CD4-positive, alpha-beta memory T cell (primary cell): ENCODE data around the gene ZBTB48. TPM values are rescaled to one million over a fixed set of nuclear protein-coding genes. Genes with fewer than 3 reads are reported as not detected.
"Not testable (repeated sequence)": the region's sequence is repeated elsewhere in the genome, so short reads cannot be mapped to it uniquely, and the experiment has no call there.

ENCODE experiments used
- CTCF ChIA-PET: fragments of 350-600 bp; sonication (Branson Sonifier 250); formaldehyde crosslinking; loops from one replicate; lab custom pipeline; 2021; ENCODE audit warnings: inconsistent platforms; ENCODE audit not compliant: partially characterized antibody; lab: Charles Lee
- POLR2A ChIA-PET: fragments of 350-600 bp; sonication (Branson Sonifier 250); formaldehyde crosslinking; loops from one replicate; lab custom pipeline; 2021; ENCODE audit not compliant: partially characterized antibody; lab: Charles Lee
- DNase-seq, 5 donors: peaks; one replicate each; pipeline versions ENCODE4 v3.0.0 to v3.0.0-alpha.2; 2020 to 2022; ENCODE audit warnings: mixed read lengths in 1 of 5
- H3K27ac ChIP-seq: one replicate; pipeline ENCODE4 v1.7.0; 2013; ENCODE audit warnings: low read depth, low read length
- H3K27me3 ChIP-seq: 2 replicates; pipeline ENCODE4 v1.7.0; 2013; ENCODE audit warnings: mild to moderate bottlenecking, low read length, moderate library complexity; ENCODE audit not compliant: insufficient read depth
- H3K36me3 ChIP-seq: 2 replicates; pipeline ENCODE4 v1.7.0; 2013; ENCODE audit warnings: mild to moderate bottlenecking, low read length, moderate library complexity; ENCODE audit not compliant: insufficient read depth
- H3K4me1 ChIP-seq: 2 replicates; pipeline ENCODE4 v1.7.0; 2013; ENCODE audit warnings: mild to moderate bottlenecking, low read length, moderate library complexity; ENCODE audit not compliant: insufficient read depth
- H3K4me3 ChIP-seq, 2 donors: one replicate each; pipeline ENCODE4 v1.7.0; 2013; ENCODE audit warnings: low read length in 2 of 2, mild to moderate bottlenecking in 1 of 2
- H3K9me3 ChIP-seq, 2 donors: one replicate each; pipeline ENCODE4 v1.7.0; 2013; ENCODE audit warnings: low read length in 2 of 2, control low read depth in 1 of 2; ENCODE audit not compliant: control insufficient read depth in 1 of 2
- H3K27ac Mint-ChIP-seq, 7 donors: one replicate each; pipeline ENCODE4 v1.8.0; 2020 to 2021; ENCODE audit warnings: mixed read lengths in 7 of 7, mild to moderate bottlenecking in 6 of 7, inconsistent platforms in 3 of 7, moderate library complexity in 3 of 7
- H3K27me3 Mint-ChIP-seq, 2 donors: one replicate each; pipeline ENCODE4 v1.8.0; 2020 to 2021; ENCODE audit warnings: mixed read lengths in 2 of 2
- H3K36me3 Mint-ChIP-seq, 2 donors: one replicate each; pipeline ENCODE4 v1.8.0; 2020 to 2021; ENCODE audit warnings: mixed read lengths in 2 of 2, inconsistent platforms in 1 of 2, mild to moderate bottlenecking in 1 of 2
- H3K4me1 Mint-ChIP-seq, 4 donors: one replicate each; pipeline ENCODE4 v1.8.0; 2020 to 2021; ENCODE audit warnings: mixed read lengths in 4 of 4, mild to moderate bottlenecking in 1 of 4
- H3K4me3 Mint-ChIP-seq, 8 donors: one replicate each; pipeline ENCODE4 v1.8.0; 2020 to 2021; ENCODE audit warnings: mixed read lengths in 8 of 8, mild to moderate bottlenecking in 7 of 8, moderate library complexity in 6 of 8, inconsistent platforms in 3 of 8
- H3K9me3 Mint-ChIP-seq, 8 donors: one replicate each; pipeline ENCODE4 v1.8.0; 2020 to 2021; ENCODE audit warnings: mixed read lengths in 8 of 8, mild to moderate bottlenecking in 5 of 8, inconsistent platforms in 3 of 8, moderate library complexity in 1 of 8
- intact Hi-C: fragments of 100-400 bp; cut with micrococcal nuclease; formaldehyde crosslinking; loops from one replicate; pipeline ENCODE4 v1.15.1; 2023
- polyA plus RNA-seq, 2 donors: library from polyadenylated mRNA; unstranded; fragments of 300-500 nt; fragmentation: Illumina TruSeq; gene quantifications; one replicate each; pipeline ENCODE4 v1.2.3, GENCODE V29; 2021
- total RNA-seq, 2 experiments: library from RNA; stranded (reverse); gene quantifications; one replicate each; pipeline ENCODE4 v1.2.3, GENCODE V29; 2021

ZBTB48 gene
- total and polyA plus RNA-seq, 4 experiments from 2014 or later, result 18.4 to 70.7 (median 43.2) TPM

DNA sequence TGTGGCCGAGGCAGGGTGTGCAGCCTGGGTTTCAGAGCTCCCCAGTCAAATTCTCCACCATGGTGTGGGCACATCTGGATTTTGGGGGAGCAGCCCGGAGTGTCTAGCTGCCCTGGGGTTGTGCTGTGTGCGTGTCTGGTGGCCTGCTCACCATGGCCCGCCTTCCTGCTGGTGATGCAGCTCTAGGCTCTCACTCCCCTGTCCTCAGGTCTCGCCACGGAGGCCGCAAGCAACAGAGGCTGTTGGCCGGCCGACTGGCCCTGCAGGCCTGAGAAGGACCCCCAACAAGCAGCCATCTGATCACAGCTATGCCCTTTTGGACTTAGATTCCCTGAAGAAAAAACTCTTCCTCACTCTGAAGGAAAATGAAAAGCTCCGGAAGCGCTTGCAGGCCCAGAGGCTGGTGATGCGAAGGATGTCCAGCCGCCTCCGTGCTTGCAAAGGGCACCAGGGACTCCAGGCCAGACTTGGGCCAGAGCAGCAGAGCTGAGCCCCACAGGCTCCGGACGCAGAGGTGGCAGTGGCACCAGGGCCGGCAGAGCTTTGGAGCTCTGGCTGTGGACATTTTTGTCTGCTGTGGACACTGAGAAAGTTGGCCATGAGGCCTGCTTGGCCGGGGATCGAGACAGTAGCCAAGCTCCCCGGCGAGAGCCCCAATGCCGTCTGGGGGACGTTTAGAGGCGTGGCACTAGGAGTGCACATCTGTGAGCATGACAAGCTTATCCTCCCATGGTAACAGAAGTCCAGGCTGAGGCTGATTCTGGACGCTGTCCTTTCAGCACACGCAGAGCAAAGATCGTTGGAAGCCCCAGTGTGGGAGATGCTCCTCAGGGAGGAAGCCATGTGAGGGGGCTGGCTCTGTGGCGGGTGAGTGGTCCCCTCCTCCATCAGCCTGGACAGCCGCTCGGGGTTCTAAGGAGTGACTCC, 53.1 kb downstream of the ZBTB48 start:
- H3K9me3 ChIP-seq, result no peaks in the 10 kb centered on the region
- intact Hi-C loops, result no loop called here
- no peak overlapping the region for H3K4me3 ChIP-seq
- no peaks in the 10 kb centered on the region for H3K27me3 ChIP-seq
- Mint-ChIP-seq H3K4me1 (peaks cover 2 to 7% (median 4%) of the 10 kb centered on the region in 4 donors), H3K4me3 (no peak overlapping the region), H3K27me3 (no peaks in the 10 kb centered on the region), H3K27ac (peak overlapping the region in 1 of 7 donors; percentile 48), H3K9me3 (no peaks in the 10 kb centered on the region), H3K36me3 (peaks cover 13 to 48% of the 10 kb centered on the region in 2 donors)
- CTCF ChIA-PET, result interaction anchor here (0.7 to 1.5 kb wide), 3 partner anchors 14 to 238 kb away, joined by 3 to 7 read pairs (median 3); no protein-coding TSS in a partner anchor
- H3K4me1 ChIP-seq, result peaks cover 3% of the 10 kb centered on the region
- DNase-seq, result no peak
- POLR2A ChIA-PET, result interaction anchor here (0.8 to 1.2 kb wide), 2 partner anchors 29 to 53 kb away, joined by 3 to 8 read pairs; partner anchors contain the start of gene ZBTB48
- H3K27ac ChIP-seq, result no peak overlapping the region
- peaks cover 50% of the 10 kb centered on the region for H3K36me3 ChIP-seq

GRCh38 chr1:6634371-6635052, 54.7 kb downstream of the ZBTB48 start:
- intact Hi-C loops, result no loop called here
- Mint-ChIP-seq H3K4me3 (no peak overlapping the region), H3K36me3 (peaks cover 15 to 52% of the 10 kb centered on the region in 2 donors), H3K27ac (peak overlapping the region in 2 of 7 donors; percentile 22 to 24), H3K4me1 (peaks cover 0 to 4% (median under 1%) of the 10 kb centered on the region in 4 donors), H3K9me3 (no peaks in the 10 kb centered on the region), H3K27me3 (no peaks in the 10 kb centered on the region)
- H3K4me3 ChIP-seq, result no peak overlapping the region
- ChIA-PET POLR2A (interaction anchor here (1.1 to 1.4 kb wide), 4 partner anchors 33 to 80 kb away, joined by 3 to 6 read pairs (median 4); partner anchors contain the start of genes NOL9 and ZBTB48), CTCF (interaction anchor here (0.9 to 1.5 kb wide), 2 partner anchors 11 to 12 kb away, joined by 3 to 7 read pairs; no protein-coding TSS in a partner anchor)
- no peaks in the 10 kb centered on the region for H3K4me1 ChIP-seq
- peak in 2 of 5 donors; percentile 25 to 28 for DNase-seq
- H3K9me3 ChIP-seq, result no peaks in the 10 kb centered on the region
- H3K36me3 ChIP-seq, result peaks cover 46% of the 10 kb centered on the region
- no peak overlapping the region for H3K27ac ChIP-seq
- no peaks in the 10 kb centered on the region for H3K27me3 ChIP-seq

- H3K27ac ChIP-seq, result no peak overlapping the region
- ChIA-PET POLR2A (interaction anchor here (1.1 to 1.4 kb wide), 4 partner anchors 33 to 81 kb away, joined by 3 to 6 read pairs (median 4); partner anchors contain the start of genes NOL9 and ZBTB48), CTCF (interaction anchor here (1.1 kb wide), 1 partner anchor 11 kb away, joined by 5 read pairs; no protein-coding TSS in a partner anchor)
- Mint-ChIP-seq H3K27me3 (no peaks in the 10 kb centered on the region), H3K4me1 (no peaks in the 10 kb centered on the region), H3K27ac (peak overlapping the region in 1 of 7 donors; percentile 50), H3K9me3 (no peaks in the 10 kb centered on the region), H3K36me3 (peaks cover 14 to 48% of the 10 kb centered on the region in 2 donors), H3K4me3 (no peak overlapping the region)
- no peaks in the 10 kb centered on the region for H3K27me3 ChIP-seq
- intact Hi-C loops, result no loop called here
- DNase-seq, result no peak
- H3K36me3 ChIP-seq, result peaks cover 40% of the 10 kb centered on the region
- H3K4me3 ChIP-seq, result no peak overlapping the region
- no peaks in the 10 kb centered on the region for H3K4me1 ChIP-seq
- H3K9me3 ChIP-seq, result no peaks in the 10 kb centered on the region
These were observed 55.5 kb downstream of the ZBTB48 start for GRCh38 chr1:6635161-6635909.

GRCh38 chr1:6635910-6636760, 56.3 kb downstream of the ZBTB48 start:
- H3K27me3 ChIP-seq, result no peaks in the 10 kb centered on the region
- H3K9me3 Mint-ChIP-seq, result no peaks in the 10 kb centered on the region
- no peak for DNase-seq
- no peak overlapping the region for H3K4me3 ChIP-seq
- peaks cover 14 to 50% of the 10 kb centered on the region in 2 donors for H3K36me3 Mint-ChIP-seq
- POLR2A ChIA-PET, result interaction anchor here (1.4 kb wide), 1 partner anchor 56 kb away, joined by 4 read pairs; the partner anchor contains the start of gene ZBTB48
- intact Hi-C loops, result no loop called here
- H3K4me1 ChIP-seq, result no peaks in the 10 kb centered on the region
- H3K4me3 Mint-ChIP-seq, result no peak overlapping the region
- no peaks in the 10 kb centered on the region for H3K9me3 ChIP-seq
- H3K27me3 Mint-ChIP-seq, result no peaks in the 10 kb centered on the region
- peak overlapping the region in 2 of 7 donors; percentile 6 to 22 for H3K27ac Mint-ChIP-seq
- H3K4me1 Mint-ChIP-seq, result no peaks in the 10 kb centered on the region
- no peak overlapping the region for H3K27ac ChIP-seq
- CTCF ChIA-PET, result interaction anchor here (1.1 kb wide), 1 partner anchor 10 kb away, joined by 5 read pairs; no protein-coding TSS in a partner anchor
- peaks cover 40% of the 10 kb centered on the region for H3K36me3 ChIP-seq

DNA sequence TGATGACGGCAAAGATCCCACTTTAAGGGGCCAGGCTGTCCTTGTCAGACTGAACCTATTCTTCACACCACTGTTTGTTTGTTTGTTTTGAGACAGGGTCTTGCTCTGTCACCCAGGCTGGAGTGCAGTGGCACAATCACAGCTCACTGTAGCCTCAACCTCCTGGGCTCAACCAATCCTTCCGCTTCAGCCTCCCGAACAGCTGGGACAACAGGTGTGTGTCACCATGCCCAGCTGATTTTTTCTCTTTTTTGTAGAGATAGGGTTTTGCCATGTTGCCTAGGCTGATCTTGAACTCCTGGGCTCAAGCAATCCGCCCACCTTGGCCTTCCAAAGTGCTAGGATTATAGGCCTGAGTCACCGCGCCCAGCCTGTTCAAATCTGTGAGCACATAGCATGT, 57.0 kb downstream of the ZBTB48 start:
- H3K4me3 ChIP-seq, H3K4me1 ChIP-seq, POLR2A ChIA-PET, H3K4me3 Mint-ChIP-seq, H3K27ac ChIP-seq, H3K9me3 Mint-ChIP-seq, H3K27me3 ChIP-seq, DNase-seq, H3K4me1 Mint-ChIP-seq, H3K9me3 ChIP-seq, intact Hi-C loops, H3K27me3 Mint-ChIP-seq: not testable (repeated sequence)
- Mint-ChIP-seq H3K36me3 (peaks cover 14 to 53% of the 10 kb centered on the region in 2 donors), H3K27ac (peak overlapping the region in 1 of 7 donors; percentile 6)
- CTCF ChIA-PET, result interaction anchor here (1.1 kb wide), 1 partner anchor 9 kb away, joined by 5 read pairs; no protein-coding TSS in a partner anchor
- H3K36me3 ChIP-seq, result peaks cover 40% of the 10 kb centered on the region

- H3K27ac Mint-ChIP-seq, result no peak overlapping the region
- H3K9me3 Mint-ChIP-seq, result no peaks in the 10 kb centered on the region
- H3K27ac ChIP-seq, result no peak overlapping the region
- intact Hi-C loops, result no loop called here
- H3K4me3 Mint-ChIP-seq, result no peak overlapping the region
- CTCF ChIA-PET, result interaction anchor here (1.1 kb wide), 1 partner anchor 8 kb away, joined by 5 read pairs; no protein-coding TSS in a partner anchor
- no peak overlapping the region for H3K4me3 ChIP-seq
- peaks cover 19 to 59% of the 10 kb centered on the region in 2 donors for H3K36me3 Mint-ChIP-seq
- POLR2A ChIA-PET, result no interaction called here
- DNase-seq, result no peak
- H3K27me3 Mint-ChIP-seq, result no peaks in the 10 kb centered on the region
- peaks cover 33% of the 10 kb centered on the region for H3K36me3 ChIP-seq
- H3K9me3 ChIP-seq, result no peaks in the 10 kb centered on the region
- no peaks in the 10 kb centered on the region for H3K4me1 ChIP-seq
- no peaks in the 10 kb centered on the region for H3K27me3 ChIP-seq
- H3K4me1 Mint-ChIP-seq, result no peaks in the 10 kb centered on the region
These were observed 58.0 kb downstream of the ZBTB48 start for GRCh38 chr1:6637770-6638169.
